CD4-positive, alpha-beta T cell (primary cell): ENCODE measurements around the gene GRIK5. TPM values are rescaled to one million over a fixed set of nuclear protein-coding genes. Genes with fewer than 3 reads are reported as not detected.

Source experiments
- ATAC-seq: fragments of 200-7000 bp; cut with Tn5 transposase; one replicate; pipeline ENCODE4 v1.10.0; 2022; ENCODE audit warnings: mild to moderate bottlenecking; ENCODE audit not compliant: poor library complexity
- CTCF ChIA-PET: fragments of 350-600 bp; sonication (Branson Sonifier 250); formaldehyde crosslinking; loops from one replicate; lab custom pipeline; 2021; ENCODE audit warnings: antibody characterized with exemption, inconsistent platforms; lab: Charles Lee
- POLR2A ChIA-PET: fragments of 350-600 bp; sonication (Branson Sonifier 250); formaldehyde crosslinking; loops from one replicate; lab custom pipeline; 2021; ENCODE audit warnings: antibody characterized with exemption, inconsistent platforms; lab: Charles Lee
- DNase-seq, 14 experiments: peaks; one replicate each; pipeline ENCODE4 v3.0.0-alpha.2; 2013 to 2020; ENCODE audit warnings: mixed read lengths in 2 of 14
- H3K27ac ChIP-seq, 2 donors: one replicate each; pipeline versions ENCODE4 v1.5.1 to v1.7.0; 2013; ENCODE audit warnings: low read length in 2 of 2, low read depth in 1 of 2, mild to moderate bottlenecking in 1 of 2
- H3K27me3 ChIP-seq, 2 experiments: 1 replicate in 1 of 2; 2 replicates in 1 of 2; pipeline versions ENCODE4 v1.6.1 to v1.7.0; 2013; ENCODE audit warnings: low read length in 2 of 2, control low read depth in 1 of 2, mild to moderate bottlenecking in 1 of 2, moderate library complexity in 1 of 2; ENCODE audit not compliant: insufficient read depth in 2 of 2, control insufficient read depth in 1 of 2
- H3K36me3 ChIP-seq: one replicate; pipeline ENCODE4 v1.6.1; 2013; ENCODE audit warnings: low read length, control low read depth; ENCODE audit not compliant: insufficient read depth
- H3K4me1 ChIP-seq: one replicate; pipeline ENCODE4 v1.6.1; 2013; ENCODE audit warnings: low read length, control low read depth; ENCODE audit not compliant: insufficient read depth
- H3K4me3 ChIP-seq: one replicate; pipeline ENCODE4 v1.5.1; 2013; ENCODE audit warnings: mild to moderate bottlenecking, low read length, moderate library complexity
- H3K9me3 ChIP-seq, 2 experiments: 1 replicate in 1 of 2; 2 replicates in 1 of 2; pipeline versions ENCODE4 v1.6.1 to v1.7.0; 2013; ENCODE audit warnings: low read length in 2 of 2, mild to moderate bottlenecking in 2 of 2, control low read depth in 1 of 2, moderate library complexity in 1 of 2; ENCODE audit not compliant: control insufficient read depth in 1 of 2, insufficient read depth in 1 of 2
- H3K27ac Mint-ChIP-seq: one replicate; pipeline ENCODE4 v1.8.0; 2020; ENCODE audit warnings: mixed read lengths
- H3K27me3 Mint-ChIP-seq: one replicate; pipeline ENCODE4 v1.8.0; 2021; ENCODE audit warnings: mixed read lengths
- H3K36me3 Mint-ChIP-seq: one replicate; pipeline ENCODE4 v1.8.0; 2021; ENCODE audit warnings: low read depth, mixed read lengths
- H3K4me1 Mint-ChIP-seq: one replicate; pipeline ENCODE4 v1.8.0; 2021; ENCODE audit warnings: low read depth, mixed read lengths
- H3K4me3 Mint-ChIP-seq: one replicate; pipeline ENCODE4 v1.8.0; 2020; ENCODE audit warnings: mild to moderate bottlenecking, mixed read lengths
- H3K9me3 Mint-ChIP-seq: one replicate; pipeline ENCODE4 v1.8.0; 2020; ENCODE audit warnings: mixed read lengths
- intact Hi-C, 2 experiments: fragments of 100-400 bp; cut with DNase I in 1 of 2; cut with micrococcal nuclease in 1 of 2; formaldehyde crosslinking; loops; one replicate each; pipeline versions ENCODE4 v1.15.1 to v1.9.0; 2023 to 2025; cut with DNase I, micrococcal nuclease
- total RNA-seq, 174 experiments: library from RNA in 2 of 174; stranded (reverse) in 2 of 174; gene quantifications; one replicate each; pipeline ENCODE4 v1.2.3 and lab custom pipeline; 2021 to 2026
- TF ChIP-seq, protein P1 (sequence below): fragments of 200-600 bp; IDR thresholded peaks from one replicate; pipeline ENCODE4 v1.8.0; 2022; ENCODE audit warnings: antibody characterized with exemption, mild to moderate bottlenecking

Gene GRIK5
- total RNA-seq, 2 experiments from 2014 or later, result 0.66 to 0.75 TPM

DNA sequence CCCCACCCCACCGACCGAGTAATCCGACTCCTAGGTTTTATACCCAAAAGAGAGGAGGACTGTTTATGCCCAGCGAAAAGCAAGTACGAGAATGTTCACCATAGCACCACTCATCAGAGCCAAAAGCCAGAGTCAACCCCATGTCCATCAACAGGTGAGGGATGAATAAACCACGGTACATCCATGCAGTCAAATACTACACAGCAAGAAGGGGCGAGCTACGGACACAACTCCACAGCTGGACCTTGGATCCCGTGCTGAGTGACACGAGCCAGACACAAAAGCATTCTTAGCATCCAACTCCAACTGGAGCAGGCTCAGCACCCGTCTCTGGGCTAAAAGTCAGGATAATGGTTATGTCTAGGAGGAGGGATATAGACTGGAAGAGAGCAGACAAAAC, 98.6 kb downstream of the GRIK5 start:
- H3K4me3 Mint-ChIP-seq, result no peak overlapping the region
- ChIA-PET CTCF (no interaction called here), POLR2A (no interaction called here)
- Histone ChIP-seq H3K27ac (no peak overlapping the region), H3K4me3 (no peak overlapping the region), H3K36me3 (no peaks in the 10 kb centered on the region), H3K27me3 (no peaks in the 10 kb centered on the region), H3K9me3 (no peaks in the 10 kb centered on the region), H3K4me1 (no peaks in the 10 kb centered on the region)
- intact Hi-C loops, result no loop called here
- H3K27ac Mint-ChIP-seq, result no peak overlapping the region
- DNase-seq (no peak), ATAC-seq (no peak)
- no peaks in the 10 kb centered on the region for H3K27me3 Mint-ChIP-seq
- TF ChIP-seq, protein P1, sequence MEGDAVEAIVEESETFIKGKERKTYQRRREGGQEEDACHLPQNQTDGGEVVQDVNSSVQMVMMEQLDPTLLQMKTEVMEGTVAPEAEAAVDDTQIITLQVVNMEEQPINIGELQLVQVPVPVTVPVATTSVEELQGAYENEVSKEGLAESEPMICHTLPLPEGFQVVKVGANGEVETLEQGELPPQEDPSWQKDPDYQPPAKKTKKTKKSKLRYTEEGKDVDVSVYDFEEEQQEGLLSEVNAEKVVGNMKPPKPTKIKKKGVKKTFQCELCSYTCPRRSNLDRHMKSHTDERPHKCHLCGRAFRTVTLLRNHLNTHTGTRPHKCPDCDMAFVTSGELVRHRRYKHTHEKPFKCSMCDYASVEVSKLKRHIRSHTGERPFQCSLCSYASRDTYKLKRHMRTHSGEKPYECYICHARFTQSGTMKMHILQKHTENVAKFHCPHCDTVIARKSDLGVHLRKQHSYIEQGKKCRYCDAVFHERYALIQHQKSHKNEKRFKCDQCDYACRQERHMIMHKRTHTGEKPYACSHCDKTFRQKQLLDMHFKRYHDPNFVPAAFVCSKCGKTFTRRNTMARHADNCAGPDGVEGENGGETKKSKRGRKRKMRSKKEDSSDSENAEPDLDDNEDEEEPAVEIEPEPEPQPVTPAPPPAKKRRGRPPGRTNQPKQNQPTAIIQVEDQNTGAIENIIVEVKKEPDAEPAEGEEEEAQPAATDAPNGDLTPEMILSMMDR, result no peak
- H3K4me1 Mint-ChIP-seq, result no peaks in the 10 kb centered on the region
- H3K36me3 Mint-ChIP-seq, result no peaks in the 10 kb centered on the region
- H3K9me3 Mint-ChIP-seq, result no peaks in the 10 kb centered on the region

DNA sequence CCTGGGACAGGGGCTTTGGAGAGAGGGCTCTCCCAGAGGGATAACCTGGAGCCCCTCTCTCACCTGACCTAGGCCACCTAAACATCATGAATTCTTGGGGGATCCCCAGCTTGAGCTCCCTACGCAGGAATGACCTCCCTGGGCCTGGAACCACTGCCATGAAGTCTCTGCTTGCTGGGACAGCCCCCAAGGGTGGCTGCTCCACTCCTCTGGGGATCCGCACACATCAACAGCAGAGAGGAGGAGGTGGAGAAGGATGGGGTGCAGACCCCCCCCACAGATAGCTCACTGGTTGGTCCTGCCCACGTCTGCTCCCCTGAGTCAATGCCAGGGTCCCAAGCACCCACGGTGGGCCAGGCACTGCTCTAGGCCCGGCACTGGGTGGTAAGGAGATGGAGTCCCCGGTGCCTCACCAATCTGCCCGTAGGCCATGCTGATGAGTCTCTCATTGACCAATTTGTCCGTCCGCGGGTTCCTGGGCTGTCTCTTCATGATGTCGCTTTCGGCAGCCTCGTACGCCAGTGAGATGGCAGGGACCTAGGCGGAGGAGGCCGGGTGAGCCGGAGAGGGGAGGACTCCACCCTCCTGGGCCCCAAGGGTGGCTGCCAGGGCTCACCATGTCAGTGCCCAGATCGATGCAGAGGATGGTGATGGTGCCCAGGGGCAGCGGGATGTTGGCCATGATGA, 100.1 kb downstream of the GRIK5 start:
- no peak overlapping the region for H3K4me3 Mint-ChIP-seq
- DNase-seq (no peak), ATAC-seq (no peak)
- no peaks in the 10 kb centered on the region for H3K9me3 Mint-ChIP-seq
- no peak overlapping the region for H3K27ac Mint-ChIP-seq
- H3K27me3 ChIP-seq, result no peaks in the 10 kb centered on the region
- H3K36me3 Mint-ChIP-seq, result no peaks in the 10 kb centered on the region
- ChIA-PET POLR2A (no interaction called here), CTCF (no interaction called here)
- intact Hi-C loops, result no loop called here
- no peak overlapping the region for H3K4me3 ChIP-seq
- no peaks in the 10 kb centered on the region for H3K9me3 ChIP-seq
- no peaks in the 10 kb centered on the region for H3K27me3 Mint-ChIP-seq
- H3K27ac ChIP-seq, result no peak overlapping the region
- H3K4me1 Mint-ChIP-seq, result no peaks in the 10 kb centered on the region
- H3K4me1 ChIP-seq, result no peaks in the 10 kb centered on the region
- no peaks in the 10 kb centered on the region for H3K36me3 ChIP-seq
- TF ChIP-seq, protein P1, result no peak

DNA sequence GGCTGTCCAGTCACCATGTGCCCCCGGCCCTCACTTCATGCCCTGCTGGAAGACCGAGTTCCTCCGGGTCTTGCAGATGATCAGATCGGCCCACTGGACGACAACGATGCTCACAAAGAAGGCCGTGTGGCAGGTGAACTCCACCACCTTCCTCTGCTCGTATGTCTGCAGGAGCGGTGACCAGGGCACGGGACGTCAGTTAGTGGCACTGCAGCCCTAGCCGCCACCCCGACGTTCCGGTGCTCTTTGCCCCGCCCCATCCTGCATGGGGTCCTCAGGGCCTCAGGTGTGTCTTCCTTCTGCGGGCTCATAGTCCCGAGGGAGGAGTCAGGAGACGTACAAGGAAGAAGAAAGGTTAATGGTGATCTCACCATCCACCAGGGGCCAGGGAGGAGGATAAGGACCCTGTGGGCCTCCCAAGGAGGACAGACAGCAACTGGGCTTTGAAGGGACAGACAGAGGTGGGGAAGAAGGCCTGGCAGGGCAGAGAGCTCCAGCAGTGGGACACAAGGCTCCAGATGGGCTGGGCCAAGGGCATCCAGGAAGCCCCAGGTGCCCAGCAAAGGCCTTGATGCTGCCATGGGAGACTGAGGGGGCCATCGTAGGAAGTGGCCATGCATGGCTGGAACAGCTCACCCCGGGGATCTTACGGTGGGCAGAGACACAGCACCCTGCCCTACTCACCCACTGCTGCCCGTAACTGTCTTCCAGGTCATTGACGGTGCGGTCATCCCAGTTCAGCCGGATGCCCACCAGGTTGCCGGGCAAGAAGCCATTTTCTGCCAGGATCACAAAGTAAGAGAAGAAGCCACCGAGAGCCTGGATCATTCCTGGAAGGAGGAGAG, 101.0 kb downstream of the GRIK5 start:
- ChIA-PET CTCF (no interaction called here), POLR2A (no interaction called here)
- no peak overlapping the region for H3K4me3 Mint-ChIP-seq
- H3K27me3 ChIP-seq, result no peaks in the 10 kb centered on the region
- no peaks in the 10 kb centered on the region for H3K36me3 Mint-ChIP-seq
- H3K4me1 Mint-ChIP-seq, result no peaks in the 10 kb centered on the region
- no peaks in the 10 kb centered on the region for H3K36me3 ChIP-seq
- ATAC-seq (no peak), DNase-seq (no peak)
- intact Hi-C loops, result no loop called here
- TF ChIP-seq, protein P1, result no peak
- no peaks in the 10 kb centered on the region for H3K4me1 ChIP-seq
- H3K9me3 Mint-ChIP-seq, result no peaks in the 10 kb centered on the region
- no peaks in the 10 kb centered on the region for H3K27me3 Mint-ChIP-seq
- H3K9me3 ChIP-seq, result no peaks in the 10 kb centered on the region
- H3K27ac Mint-ChIP-seq, result no peak overlapping the region
- H3K4me3 ChIP-seq, result no peak overlapping the region
- no peak overlapping the region for H3K27ac ChIP-seq
